CD14-positive monocyte (primary cell): Measurements from ENCODE around the gene RBPMS2. TPM values are rescaled to one million over a fixed set of nuclear protein-coding genes. Genes with fewer than 3 reads are reported as not detected.

Experiments used
- DNase-seq, 3 donors: peaks; one replicate each; pipeline ENCODE4 v3.0.0-alpha.2; 2011 to 2022
- H2AFZ ChIP-seq: 2 replicates; pipeline ENCODE4 v1.6.0; 2012; ENCODE audit warnings: mild to moderate bottlenecking, low read depth, low read length, inconsistent platforms; ENCODE audit not compliant: insufficient read depth, poor library complexity, severe bottlenecking
- H3K27ac ChIP-seq, 2 donors: 1 replicate in 1 of 2; 2 replicates in 1 of 2; pipeline ENCODE4 v1.5.1; 2012 to 2013; ENCODE audit warnings: low read length in 2 of 2, control low read depth in 1 of 2, inconsistent platforms in 1 of 2, low read depth in 1 of 2, mild to moderate bottlenecking in 1 of 2
- H3K27me3 ChIP-seq, 2 donors: one replicate each; pipeline versions ENCODE4 v1.6.0 to v1.6.1; 2011 to 2013; ENCODE audit warnings: low read length in 2 of 2; ENCODE audit not compliant: control insufficient read depth in 2 of 2, insufficient read depth in 2 of 2
- H3K36me3 ChIP-seq, 2 donors: replicated peaks in 1 of 2; 1 replicate in 1 of 2; 2 replicates in 1 of 2; pipeline versions ENCODE4 v1.5.1 to v1.6.1; 2012 to 2013; ENCODE audit warnings: low read length in 2 of 2, control low read depth in 1 of 2, inconsistent platforms in 1 of 2, mild to moderate bottlenecking in 1 of 2; ENCODE audit not compliant: insufficient read depth in 2 of 2, control insufficient read depth in 1 of 2
- H3K4me1 ChIP-seq, 2 donors: 1 replicate in 1 of 2; 2 replicates in 1 of 2; pipeline versions ENCODE4 v1.5.1 to v1.6.1; 2012 to 2013; ENCODE audit warnings: low read length in 2 of 2, control low read depth in 1 of 2, inconsistent platforms in 1 of 2, mild to moderate bottlenecking in 1 of 2, moderate library complexity in 1 of 2; ENCODE audit not compliant: insufficient read depth in 2 of 2, control insufficient read depth in 1 of 2
- H3K4me2 ChIP-seq: replicated peaks from 2 replicates; pipeline ENCODE3; 2012; ENCODE audit warnings: low read length, moderate library complexity, mild to moderate bottlenecking; ENCODE audit not compliant: poor library complexity, severe bottlenecking; ENCODE audit errors: extremely low read depth
- H3K4me3 ChIP-seq, 3 experiments: fragments of 200-600 bp in 1 of 3; sonication (generic) in 1 of 3; replicated peaks in 1 of 3; 1 replicate in 2 of 3; 2 replicates in 1 of 3; pipeline ENCODE4 v1.5.1; 2011 to 2013; ENCODE audit warnings: low read length in 3 of 3, mild to moderate bottlenecking in 3 of 3, control low read depth in 2 of 3, low read depth in 2 of 3, inconsistent platforms in 1 of 3, moderate library complexity in 1 of 3
- H3K79me2 ChIP-seq: 2 replicates; pipeline ENCODE4 v1.6.0; 2012; ENCODE audit warnings: mild to moderate bottlenecking, control low read depth, inconsistent platforms, low read length, moderate library complexity; ENCODE audit not compliant: insufficient read depth
- H3K9ac ChIP-seq: 2 replicates; pipeline ENCODE4 v1.6.0; 2017; ENCODE audit warnings: low read length, mild to moderate bottlenecking; ENCODE audit not compliant: insufficient read depth, poor library complexity, severe bottlenecking
- H3K9me3 ChIP-seq, 2 donors: replicated peaks in 1 of 2; 1 replicate in 1 of 2; 2 replicates in 1 of 2; pipeline versions ENCODE4 v1.5.1 to v1.6.1; 2012 to 2013; ENCODE audit warnings: low read length in 2 of 2, control low read depth in 1 of 2; ENCODE audit not compliant: control insufficient read depth in 1 of 2, insufficient read depth in 1 of 2
- H4K20me1 ChIP-seq: 2 replicates; pipeline ENCODE4 v1.6.0; 2012; ENCODE audit warnings: mild to moderate bottlenecking, low read length, control low read depth, moderate library complexity; ENCODE audit not compliant: insufficient read depth
- H3K27ac Mint-ChIP-seq, 7 donors: one replicate each; pipeline ENCODE4 v1.8.0; 2020; ENCODE audit warnings: mild to moderate bottlenecking in 7 of 7, mixed read lengths in 7 of 7, moderate library complexity in 6 of 7, inconsistent platforms in 2 of 7
- H3K27me3 Mint-ChIP-seq, 3 donors: one replicate each; pipeline ENCODE4 v1.8.0; 2021 to 2022; ENCODE audit warnings: low read depth in 3 of 3, mild to moderate bottlenecking in 3 of 3, mixed read lengths in 3 of 3, moderate library complexity in 3 of 3, inconsistent platforms in 1 of 3
- H3K36me3 Mint-ChIP-seq, 2 donors: one replicate each; pipeline ENCODE4 v1.8.0; 2020; ENCODE audit warnings: mixed read lengths in 2 of 2, inconsistent platforms in 1 of 2, mild to moderate bottlenecking in 1 of 2
- H3K4me1 Mint-ChIP-seq: one replicate; pipeline ENCODE4 v1.8.0; 2020; ENCODE audit warnings: mild to moderate bottlenecking, mixed read lengths
- H3K4me3 Mint-ChIP-seq, 2 donors: one replicate each; pipeline ENCODE4 v1.8.0; 2020; ENCODE audit warnings: mild to moderate bottlenecking in 2 of 2, mixed read lengths in 2 of 2, moderate library complexity in 1 of 2
- H3K9me3 Mint-ChIP-seq, 7 donors: one replicate each; pipeline ENCODE4 v1.8.0; 2020 to 2022; ENCODE audit warnings: mixed read lengths in 7 of 7, mild to moderate bottlenecking in 6 of 7, moderate library complexity in 6 of 7, inconsistent platforms in 2 of 7
- WGBS: methylation state at CpG from one replicate; pipeline ENCODE4 v1.1.5; 2013; ENCODE audit warnings: missing lambda C conversion rate; ENCODE audit not compliant: insufficient coverage; 5-methylcytosine and 5-hydroxymethylcytosine counted together
- intact Hi-C, 2 donors: fragments of 100-400 bp; cut with micrococcal nuclease; formaldehyde crosslinking; loops; one replicate each; pipeline versions ENCODE4 v1.15.0 to v1.15.1; 2023
- polyA plus RNA-seq, 3 donors: library from polyadenylated mRNA; depleted of rRNA in 1 of 3; unstranded in 2 of 3; stranded (reverse) in 1 of 3; fragments of 300-500 nt in 2 of 3; fragments of >200 nt in 1 of 3; fragmentation: Illumina TruSeq in 2 of 3; gene quantifications; 1 replicate in 2 of 3; 2 replicates in 1 of 3; pipeline ENCODE4 v1.2.3, GENCODE V29; 2012 to 2021
- TF ChIP-seq, protein P1 (sequence below): fragments of 200-600 bp; IDR thresholded peaks from one replicate; pipeline ENCODE4 v1.8.0; 2022; ENCODE audit warnings: antibody characterized with exemption, mild to moderate bottlenecking

RBPMS2 gene
- polyA plus RNA-seq, 3 donors: not detected

DNA sequence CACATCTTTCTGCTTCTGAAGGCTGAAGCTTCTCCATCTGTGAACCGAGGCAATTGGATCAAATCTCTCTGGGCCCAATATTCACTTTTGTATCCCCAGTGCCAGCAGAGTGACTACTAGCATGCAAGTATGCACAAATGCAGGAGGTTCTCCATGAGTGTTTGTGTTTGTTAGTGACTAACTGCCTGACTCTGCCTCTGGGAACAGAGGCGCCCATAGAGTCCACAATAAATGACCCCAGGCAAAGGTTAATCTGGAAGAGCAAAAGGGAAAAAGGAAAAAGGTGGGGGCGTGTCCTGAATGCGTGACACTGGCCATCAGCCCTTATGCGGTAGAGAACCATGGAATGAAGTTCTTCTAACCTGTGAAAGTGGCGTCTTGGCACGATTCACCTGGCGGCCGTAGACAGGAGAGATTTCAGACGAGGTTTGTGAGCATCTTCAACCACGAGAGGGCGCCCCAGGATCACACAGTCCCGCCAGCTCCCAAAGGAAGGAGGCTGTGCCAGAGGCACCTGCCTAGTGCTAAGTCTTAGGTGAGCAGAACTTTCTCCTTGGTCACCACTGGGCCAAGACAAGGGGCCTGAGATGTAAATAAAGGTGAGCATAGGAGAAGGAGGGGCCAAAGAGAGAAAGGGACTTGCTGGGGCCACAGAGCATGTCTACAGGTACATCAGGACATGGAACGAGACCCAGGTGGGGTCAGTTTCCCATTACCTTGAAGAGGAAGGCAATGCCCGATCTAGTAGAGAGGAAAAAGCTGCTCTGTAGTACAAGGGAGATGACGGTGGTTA is 44.2 kb downstream of the RBPMS2 start:
- no peak overlapping the region for H3K27ac Mint-ChIP-seq
- no peaks in the 10 kb centered on the region for H3K9me3 Mint-ChIP-seq
- H3K4me3 ChIP-seq: no peak overlapping the region

GRCh38 chr15:64730151-64730550 is 45.2 kb downstream of the RBPMS2 start:
- 95% methylated on average over 5 of the region's 5 CpGs for WGBS
- H3K27ac Mint-ChIP-seq: no peak overlapping the region
- H3K4me3 ChIP-seq: no peak overlapping the region
- TF ChIP-seq, protein P1, sequence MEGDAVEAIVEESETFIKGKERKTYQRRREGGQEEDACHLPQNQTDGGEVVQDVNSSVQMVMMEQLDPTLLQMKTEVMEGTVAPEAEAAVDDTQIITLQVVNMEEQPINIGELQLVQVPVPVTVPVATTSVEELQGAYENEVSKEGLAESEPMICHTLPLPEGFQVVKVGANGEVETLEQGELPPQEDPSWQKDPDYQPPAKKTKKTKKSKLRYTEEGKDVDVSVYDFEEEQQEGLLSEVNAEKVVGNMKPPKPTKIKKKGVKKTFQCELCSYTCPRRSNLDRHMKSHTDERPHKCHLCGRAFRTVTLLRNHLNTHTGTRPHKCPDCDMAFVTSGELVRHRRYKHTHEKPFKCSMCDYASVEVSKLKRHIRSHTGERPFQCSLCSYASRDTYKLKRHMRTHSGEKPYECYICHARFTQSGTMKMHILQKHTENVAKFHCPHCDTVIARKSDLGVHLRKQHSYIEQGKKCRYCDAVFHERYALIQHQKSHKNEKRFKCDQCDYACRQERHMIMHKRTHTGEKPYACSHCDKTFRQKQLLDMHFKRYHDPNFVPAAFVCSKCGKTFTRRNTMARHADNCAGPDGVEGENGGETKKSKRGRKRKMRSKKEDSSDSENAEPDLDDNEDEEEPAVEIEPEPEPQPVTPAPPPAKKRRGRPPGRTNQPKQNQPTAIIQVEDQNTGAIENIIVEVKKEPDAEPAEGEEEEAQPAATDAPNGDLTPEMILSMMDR: no peak
- no peaks in the 10 kb centered on the region for H3K79me2 ChIP-seq
- H3K9me3 ChIP-seq: no peaks in the 10 kb centered on the region
- H3K36me3 ChIP-seq: no peaks in the 10 kb centered on the region
- peaks cover 6 to 12% (median 7%) of the 10 kb centered on the region in 3 donors for H3K27me3 Mint-ChIP-seq
- H4K20me1 ChIP-seq: no peaks in the 10 kb centered on the region
- no peak overlapping the region for H3K4me2 ChIP-seq
- no peak for DNase-seq
- no peak overlapping the region for H2AFZ ChIP-seq
- no peak overlapping the region for H3K9ac ChIP-seq
- H3K36me3 Mint-ChIP-seq: no peaks in the 10 kb centered on the region
- H3K4me1 ChIP-seq: peaks cover 0 to 4% of the 10 kb centered on the region in 2 donors
- H3K9me3 Mint-ChIP-seq: no peaks in the 10 kb centered on the region
- no peak overlapping the region for H3K4me3 Mint-ChIP-seq
- peaks cover 5% of the 10 kb centered on the region for H3K4me1 Mint-ChIP-seq
- intact Hi-C loops: loop anchor here (2.0 to 10.0 kb wide), 4 partner anchors 75 to 355 kb away; no protein-coding TSS in a partner anchor
- H3K27ac ChIP-seq: no peak overlapping the region
- no peaks in the 10 kb centered on the region for H3K27me3 ChIP-seq

More for the DNA sequence above, 44.2 kb downstream of the RBPMS2 start:
- H2AFZ ChIP-seq: no peak overlapping the region
- no peaks in the 10 kb centered on the region for H3K9me3 ChIP-seq
- WGBS: 14% methylated on average over 14 of the region's 16 CpGs
- H3K4me2 ChIP-seq: no peak overlapping the region
- no peaks in the 10 kb centered on the region for H3K79me2 ChIP-seq
- no peaks in the 10 kb centered on the region for H4K20me1 ChIP-seq
- Mint-ChIP-seq H3K27me3 (peaks cover 7 to 14% (median 7%) of the 10 kb centered on the region in 3 donors), H3K4me1 (peaks cover 5% of the 10 kb centered on the region), H3K36me3 (no peaks in the 10 kb centered on the region), H3K4me3 (peak overlapping the region in 1 of 2 donors; percentile 0)
- H3K36me3 ChIP-seq: no peaks in the 10 kb centered on the region
- intact Hi-C loops: loop anchor here (2.0 to 10.0 kb wide), 4 partner anchors 74 to 354 kb away; no protein-coding TSS in a partner anchor
- TF ChIP-seq, protein P1: peak; percentile 92
- peak; percentile 60 to 75 (median 71) for DNase-seq
- no peak overlapping the region for H3K9ac ChIP-seq
- peaks cover 0 to 4% of the 10 kb centered on the region in 2 donors for H3K4me1 ChIP-seq
- no peak overlapping the region for H3K27ac ChIP-seq
- no peaks in the 10 kb centered on the region for H3K27me3 ChIP-seq
